K562 (cell line): ENCODE results near the gene BTBD2. TPM values are rescaled to one million over a fixed set of nuclear protein-coding genes. Genes with fewer than 3 reads are reported as not detected.

Experiments used
- CLOCK ChIP-seq: fragments of 250-450 bp; sonication (Bioruptor Pico); IDR thresholded peaks from 2 replicates; pipeline ENCODE4 v1.4.0; 2020; ENCODE audit warnings: mild to moderate bottlenecking, moderate library complexity, borderline replicate concordance
- CREM ChIP-seq: IDR thresholded peaks from 2 replicates; pipeline ENCODE4 v1.6.1; 2014; ENCODE audit warnings: antibody characterized with exemption, low read depth
- DEAF1 ChIP-seq: fragments of 450-650 bp; formaldehyde crosslinking; IDR thresholded peaks from 2 replicates; pipeline ENCODE4 v1.4.0; 2020; ENCODE audit warnings: mild to moderate bottlenecking, moderate library complexity
- EHMT2 ChIP-seq: fragments of 450-650 bp; IDR thresholded peaks from 2 replicates; pipeline ENCODE4 v1.6.1; 2018; ENCODE audit warnings: antibody characterized with exemption
- ETS2 ChIP-seq: IDR thresholded peaks from 2 replicates; pipeline ENCODE4 v1.6.1; 2016; ENCODE audit warnings: borderline replicate concordance, missing genetic modification characterization, mild to moderate bottlenecking, moderate library complexity, missing compliant biosample characterization; ENCODE audit not compliant: poor library complexity, severe bottlenecking
- HMG20B ChIP-seq: fragments of 250-450 bp; sonication (Bioruptor Pico); IDR thresholded peaks from 2 replicates; pipeline ENCODE4 v1.5.0; 2021; ENCODE audit warnings: mild to moderate bottlenecking
- IRF9 ChIP-seq: fragments of 450-650 bp; IDR thresholded peaks from 2 replicates; pipeline ENCODE4 v1.6.1; 2016; ENCODE audit warnings: missing biosample characterization, missing genetic modification characterization
- KLF6 ChIP-seq: fragments of 250-450 bp; sonication (Bioruptor Pico); IDR thresholded peaks from 2 replicates; pipeline ENCODE4 v1.4.0; 2020; ENCODE audit warnings: mild to moderate bottlenecking, moderate library complexity, borderline replicate concordance
- PHB ChIP-seq: fragments of 250-450 bp; sonication (Bioruptor Pico); IDR thresholded peaks from 2 replicates; pipeline ENCODE4 v1.5.0; 2021
- PTBP1 ChIP-seq: fragments of 200-400 bp; formaldehyde crosslinking; IDR thresholded peaks from 2 replicates; pipeline ENCODE4 v1.6.1; 2017; ENCODE audit warnings: low read depth, low read length
- STAT5A ChIP-seq: IDR thresholded peaks from 2 replicates; pipeline ENCODE4 v1.6.1; 2012; ENCODE audit warnings: low read length, inconsistent platforms, borderline replicate concordance
- USF2 ChIP-seq: sonication (generic); formaldehyde crosslinking; IDR thresholded peaks from 2 replicates; pipeline ENCODE4 v1.5.0; 2020; ENCODE audit warnings: missing genetic modification reagents
- XRCC4 ChIP-seq: IDR thresholded peaks from one replicate; pipeline ENCODE4 v1.6.1; 2011; ENCODE audit not compliant: insufficient read depth, insufficient read length; ENCODE audit errors: extremely low read depth
- ZEB2 ChIP-seq: fragments of 450-650 bp; IDR thresholded peaks from 2 replicates; pipeline ENCODE4 v1.6.1; 2016
- ZFP30 ChIP-seq: fragments of 250-450 bp; sonication (Bioruptor Pico); IDR thresholded peaks from 2 replicates; pipeline ENCODE4 v1.8.0; 2022; ENCODE audit warnings: moderate library complexity, mild to moderate bottlenecking, inconsistent platforms, borderline replicate concordance
- ZKSCAN1 ChIP-seq: fragments of 150-350 bp; IDR thresholded peaks from 2 replicates; pipeline ENCODE4 v1.6.1; 2016; ENCODE audit warnings: low read depth, low read length
- ZNF143 ChIP-seq: sonication (generic); formaldehyde crosslinking; IDR thresholded peaks from 2 replicates; pipeline ENCODE4 v1.9.0; 2022; ENCODE audit warnings: mild to moderate bottlenecking, missing genetic modification reagents
- ZNF398 ChIP-seq: fragments of 250-450 bp; sonication (Bioruptor Pico); IDR thresholded peaks from 2 replicates; pipeline ENCODE4 v1.8.0; 2021; ENCODE audit warnings: moderate library complexity, mild to moderate bottlenecking, inconsistent platforms
- ZNF76 ChIP-seq: fragments of 250-450 bp; sonication (Bioruptor Pico); IDR thresholded peaks from 2 replicates; pipeline ENCODE4 v1.4.0; 2020; ENCODE audit warnings: mild to moderate bottlenecking, moderate library complexity, borderline replicate concordance
- ZSCAN29 ChIP-seq: fragments of 450-650 bp; IDR thresholded peaks from 2 replicates; pipeline ENCODE4 v1.6.1; 2017
- polyA plus RNA-seq, 8 experiments: library from polyadenylated mRNA; depleted of rRNA in 4 of 8; stranded (reverse) in 5 of 8; unstranded in 3 of 8; fragments of >200 nt; fragmentation: Nextera tagmentation in 2 of 8; fragmentation: Illumina TruSeq in 1 of 8; extraction: Ambion mirVana in 2 of 8; extraction: Trizol in 1 of 8; gene quantifications; 2 replicates each; pipeline versions ENCODE4 v1.2.1 to v1.2.3, GENCODE V29; 2011 to 2014; ENCODE audit warnings: inconsistent platforms in 1 of 8, missing spikeins in 1 of 8
- total RNA-seq, 7 experiments: library from RNA; depleted of rRNA in 6 of 7; stranded (reverse); fragments of >200 nt in 6 of 7; fragmentation: Illumina TruSeq in 2 of 7; extraction: Trizol in 2 of 7; gene quantifications; 2 replicates each; pipeline versions ENCODE4 v1.2.1 to v1.2.3, GENCODE V29; 2011 to 2021; ENCODE audit warnings: low replicate concordance in 1 of 7

Gene BTBD2
- total and polyA plus RNA-seq, 9 of the 15 experiments (the other 6 are each of a cell fraction or from before 2014, with no cell fraction given), result 0.10 to 15.6 (median 6.9) TPM

- TF ChIP-seq KLF6 (CRISPR knock-in tag), result no peak
- TF ChIP-seq IRF9 (tag), result no peak
- no peak for TF ChIP-seq ZEB2
- TF ChIP-seq ZNF398 (CRISPR knock-in tag), result no peak
- TF ChIP-seq DEAF1 (CRISPR knock-in tag), result 0 out of 2 replicates have a peak, but pooled peaks have one; percentile 56
- no peak for TF ChIP-seq ZKSCAN1
- TF ChIP-seq ZFP30 (CRISPR knock-in tag), result no peak
- TF ChIP-seq PTBP1, result no peak
- TF ChIP-seq USF2 (CRISPR knock-in tag), result no peak
- no peak for TF ChIP-seq HMG20B
- 0 out of 2 replicates have a peak, but pooled peaks have one; percentile 54 for TF ChIP-seq PHB (CRISPR knock-in tag)
- TF ChIP-seq ZNF143 (CRISPR knock-in tag), result 0 out of 2 replicates have a peak, but pooled peaks have one; percentile 45
- TF ChIP-seq XRCC4, result no peak
- TF ChIP-seq CLOCK (CRISPR knock-in tag), result no peak
- TF ChIP-seq ETS2 (tag), result no peak
- TF ChIP-seq ZNF76 (CRISPR knock-in tag), result no peak
- peak; percentile 86 for TF ChIP-seq CREM
- no peak for TF ChIP-seq STAT5A
- no peak for TF ChIP-seq EHMT2
- TF ChIP-seq ZSCAN29, result no peak
Measured at GRCh38 chr19:2061495-2062388, 46.2 kb upstream of the BTBD2 start (continued).
